Neural progenitor cell (in vitro differentiated cells): ENCODE data around the gene HYCC1.

Source experiments
- CTCF ChIP-seq: fragments of 200-600 bp; sonication (generic); IDR thresholded peaks from 2 replicates; pipeline ENCODE4 v1.5.1; 2017; ENCODE audit warnings: antibody characterized with exemption, mild to moderate bottlenecking
- EZH2phosphoT487 ChIP-seq: fragments of 200-600 bp; sonication (generic); IDR thresholded peaks from 2 replicates; pipeline ENCODE4 v1.6.1; 2017; ENCODE audit warnings: antibody characterized with exemption

DNA sequence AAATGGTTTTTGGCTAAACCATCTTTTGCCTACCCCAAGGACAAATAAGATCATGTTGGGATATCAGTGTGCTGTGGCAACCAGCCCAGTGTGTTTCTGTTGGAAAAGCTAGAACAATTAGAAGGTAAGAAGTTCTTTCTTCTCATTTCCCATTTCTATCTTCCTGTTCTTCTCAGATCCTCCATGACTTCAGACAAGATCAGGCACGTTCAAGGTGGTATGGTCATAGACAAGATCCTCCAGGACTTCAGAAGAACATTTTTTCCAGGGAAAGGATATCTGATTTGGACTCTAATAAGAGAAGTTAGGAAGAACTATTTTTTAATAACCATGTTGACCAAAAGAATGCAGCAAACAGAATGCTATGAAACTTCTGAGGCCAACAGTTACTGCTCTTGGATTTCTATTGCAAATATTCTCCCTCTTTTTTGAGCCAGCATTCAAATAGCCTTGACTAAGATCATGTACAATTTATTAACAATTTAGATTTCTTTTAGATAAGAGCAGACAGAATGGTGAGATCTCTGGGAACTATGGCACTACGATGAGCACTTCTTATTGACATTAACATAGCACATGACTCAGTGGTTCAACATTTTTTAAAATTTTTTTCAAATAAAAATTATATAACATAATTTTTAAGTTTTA is 15.9 kb downstream of the HYCC1 start:
- no peak for TF ChIP-seq CTCF
- no peak for TF ChIP-seq EZH2phosphoT487
